Ramos (cell line): ENCODE results near the gene FAM174B.

Source experiments
- in situ Hi-C: fragments of 300-500 bp; cut with MboI; formaldehyde crosslinking; loops from one replicate; pipeline ENCODE4 v1.14.3; 2022; ENCODE audit warnings: low sequenced_read_pairs; ENCODE audit not compliant: unreplicated experiment

The FAM174B gene

GRCh38 chr15:92645051-92645631, 10.4 kb downstream of the FAM174B start:
- in situ Hi-C loops: no loop called here

GRCh38 chr15:92643849-92644815, 11.4 kb downstream of the FAM174B start:
- in situ Hi-C loops: no loop called here

GRCh38 chr15:92638709-92639365, 16.7 kb downstream of the FAM174B start:
- in situ Hi-C loops: no loop called here

- in situ Hi-C loops: no loop called here
Measured at GRCh38 chr15:92638291-92638708, 17.3 kb downstream of the FAM174B start.

GRCh38 chr15:92637626-92638025, 17.9 kb downstream of the FAM174B start:
- in situ Hi-C loops: no loop called here

GRCh38 chr15:92636908-92637481, 18.6 kb downstream of the FAM174B start:
- in situ Hi-C loops: no loop called here

GRCh38 chr15:92636401-92636907, 19.1 kb downstream of the FAM174B start:
- in situ Hi-C loops: no loop called here

GRCh38 chr15:92634671-92635201, 20.8 kb downstream of the FAM174B start:
- in situ Hi-C loops: no loop called here

GRCh38 chr15:92634060-92634459, 21.5 kb downstream of the FAM174B start:
- in situ Hi-C loops: no loop called here

- in situ Hi-C loops: no loop called here
Measured at GRCh38 chr15:92633418-92633817, 22.2 kb downstream of the FAM174B start.

GRCh38 chr15:92633001-92633400, 22.6 kb downstream of the FAM174B start:
- in situ Hi-C loops: no loop called here

- in situ Hi-C loops: no loop called here
Measured at GRCh38 chr15:92631721-92632120, 23.9 kb downstream of the FAM174B start.

GRCh38 chr15:92629975-92630626, 25.5 kb downstream of the FAM174B start:
- in situ Hi-C loops: no loop called here

GRCh38 chr15:92629276-92629974, 26.1 kb downstream of the FAM174B start:
- in situ Hi-C loops: no loop called here

GRCh38 chr15:92627014-92627413, 28.6 kb downstream of the FAM174B start:
- in situ Hi-C loops: no loop called here

- in situ Hi-C loops: no loop called here
Measured at GRCh38 chr15:92625251-92625980, 30.2 kb downstream of the FAM174B start.

GRCh38 chr15:92624401-92624991, 31.1 kb downstream of the FAM174B start:
- in situ Hi-C loops: no loop called here

- in situ Hi-C loops: no loop called here
Measured at GRCh38 chr15:92623435-92623834, 32.1 kb downstream of the FAM174B start.
